SK-N-MC (cell line): ENCODE results near the gene SYNE1.

Experiments
- DNase-seq: peaks from one replicate; pipeline ENCODE4 v3.0.0-alpha.2; 2011; ENCODE audit warnings: low read depth, low spot score
- H3K27ac ChIP-seq: fragments of 200-600 bp; sonication (generic); 2 replicates; pipeline ENCODE4 v1.5.1; 2016; ENCODE audit warnings: mixed run types
- H3K36me3 ChIP-seq: fragments of 200-600 bp; sonication (generic); 2 replicates; pipeline ENCODE4 v1.6.1; 2017; ENCODE audit warnings: antibody characterized with exemption, low read length, mixed read lengths; ENCODE audit not compliant: insufficient read depth
- H3K4me3 ChIP-seq: fragments of 200-600 bp; sonication (generic); 2 replicates; pipeline ENCODE4 v1.5.1; 2016
- H3K9ac ChIP-seq: fragments of 200-600 bp; sonication (generic); 2 replicates; pipeline ENCODE4 v1.8.0; 2017; ENCODE audit warnings: mixed run types, mixed read lengths; ENCODE audit not compliant: insufficient read length
- H3K9me3 ChIP-seq: fragments of 200-600 bp; sonication (generic); 2 replicates; pipeline ENCODE4 v1.6.1; 2017; ENCODE audit warnings: low read depth, mild to moderate bottlenecking, antibody characterized with exemption, low read length, moderate library complexity, mixed read lengths
- EZH2 ChIP-seq: fragments of 200-600 bp; sonication (generic); IDR thresholded peaks from one replicate; pipeline ENCODE4 v1.6.1; 2017; ENCODE audit warnings: antibody characterized with exemption
- FOXP2 ChIP-seq: optimal IDR thresholded peaks from 2 replicates; pipeline ENCODE3; 2011; ENCODE audit warnings: mild to moderate bottlenecking, moderate library complexity; ENCODE audit not compliant: insufficient read depth; ENCODE audit errors: extremely low read length, control extremely low read depth
- POLR2AphosphoS5 ChIP-seq: IDR thresholded peaks from 2 replicates; pipeline ENCODE4 v1.6.1; 2012; ENCODE audit warnings: mild to moderate bottlenecking, low read depth, low read length, borderline replicate concordance

The SYNE1 gene

GRCh38 chr6:152301765-152302568 is 335.2 kb downstream of the SYNE1 start:
- Histone ChIP-seq H3K36me3 (no peaks in the 10 kb centered on the region), H3K4me3 (peak overlapping the region; percentile 81), H3K9me3 (no peaks in the 10 kb centered on the region), H3K27ac (no peak overlapping the region), H3K9ac (peak overlapping the region; percentile 19)
- peak; percentile 44 for TF ChIP-seq POLR2AphosphoS5
- no peak for TF ChIP-seq FOXP2
- peak; percentile 59 for DNase-seq

DNA sequence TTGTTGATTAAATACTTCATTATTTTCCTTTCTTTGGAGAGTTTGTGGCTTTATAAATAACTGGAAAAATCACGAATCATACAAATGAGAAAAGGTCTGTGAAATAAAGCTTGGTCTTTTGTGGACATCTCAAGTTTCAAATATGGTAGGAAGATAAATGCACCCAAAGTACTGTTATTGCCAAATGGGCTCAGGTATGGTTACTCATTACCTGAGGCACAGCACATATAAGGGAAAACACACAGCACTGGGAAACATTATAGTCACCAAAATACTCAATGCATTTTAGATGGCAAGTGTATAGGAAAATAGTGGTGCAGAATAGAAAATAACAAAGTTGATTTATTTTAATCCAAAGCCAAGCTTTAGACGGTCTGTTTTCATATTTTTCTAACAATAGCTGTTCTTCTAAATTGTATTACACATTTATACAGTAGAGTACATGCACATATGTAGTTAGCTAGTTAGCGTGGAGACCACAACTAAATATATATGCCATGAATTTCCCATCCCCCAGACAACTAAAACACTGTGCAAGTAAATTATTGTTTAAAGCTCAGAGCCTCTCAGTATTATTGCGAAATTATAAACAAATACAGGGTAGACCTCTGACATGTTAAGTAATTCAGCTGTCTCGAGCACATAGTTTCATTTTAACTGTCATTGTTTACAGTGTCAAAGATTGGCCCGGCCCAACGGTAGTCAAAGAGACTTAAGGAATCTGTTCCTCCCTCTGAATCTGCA is 336.0 kb downstream of the SYNE1 start:
- DNase-seq: no peak
- H3K36me3 ChIP-seq: no peaks in the 10 kb centered on the region
- H3K4me3 ChIP-seq: peak overlapping the region; percentile 81
- H3K27ac ChIP-seq: no peak overlapping the region
- no peak overlapping the region for H3K9ac ChIP-seq
- TF ChIP-seq POLR2AphosphoS5 (no peak), FOXP2 (no peak), EZH2 (no peak)
- H3K9me3 ChIP-seq: no peaks in the 10 kb centered on the region

- Histone ChIP-seq H3K9ac (no peak overlapping the region), H3K9me3 (no peaks in the 10 kb centered on the region), H3K36me3 (no peaks in the 10 kb centered on the region), H3K27ac (no peak overlapping the region), H3K4me3 (no peak overlapping the region)
- TF ChIP-seq EZH2: no peak
- no peak for TF ChIP-seq POLR2AphosphoS5
- no peak for TF ChIP-seq FOXP2
- no peak for DNase-seq
Measured at GRCh38 chr6:152300517-152300916, 336.6 kb downstream of the SYNE1 start.

GRCh38 chr6:152298848-152299735 is 338.1 kb downstream of the SYNE1 start:
- no peaks in the 10 kb centered on the region for H3K36me3 ChIP-seq
- no peak overlapping the region for H3K9ac ChIP-seq
- no peak for TF ChIP-seq POLR2AphosphoS5
- TF ChIP-seq EZH2: no peak
- no peak for TF ChIP-seq FOXP2
- no peaks in the 10 kb centered on the region for H3K9me3 ChIP-seq
- H3K27ac ChIP-seq: no peak overlapping the region
- H3K4me3 ChIP-seq: no peak overlapping the region
- DNase-seq: no peak

DNA sequence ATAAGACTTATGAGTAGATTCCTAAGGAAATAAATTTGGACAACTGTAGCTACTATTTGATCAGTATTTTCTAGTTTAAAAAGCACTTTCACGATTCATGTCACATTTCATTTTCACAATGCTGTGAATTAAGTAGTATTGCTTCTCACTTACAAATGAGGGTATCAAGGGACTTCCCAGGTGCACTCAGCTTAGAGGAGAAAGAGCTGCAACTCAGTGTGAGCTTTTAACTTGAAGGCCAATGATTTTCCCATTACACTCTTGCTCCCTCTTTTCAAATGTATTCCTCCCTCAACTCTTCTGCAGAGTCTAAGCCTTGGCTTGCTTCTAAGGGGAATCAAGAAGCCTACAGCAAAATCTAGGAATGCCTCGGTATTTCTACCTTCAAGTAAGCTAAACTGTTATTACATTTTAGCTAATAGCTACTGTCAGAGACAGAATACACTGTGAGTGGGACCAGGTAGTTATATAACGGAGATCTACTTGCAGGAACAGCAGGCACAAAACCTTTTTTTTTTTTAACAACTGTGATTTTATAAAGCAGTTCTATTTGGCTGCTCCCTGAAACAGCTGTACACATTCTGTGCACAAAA is 339.0 kb downstream of the SYNE1 start:
- no peaks in the 10 kb centered on the region for H3K9me3 ChIP-seq
- no peak overlapping the region for H3K4me3 ChIP-seq
- no peak overlapping the region for H3K9ac ChIP-seq
- peaks cover 8% of the 10 kb centered on the region; the same call in 1 of the 2 replicates for H3K36me3 ChIP-seq
- TF ChIP-seq POLR2AphosphoS5 (no peak), FOXP2 (no peak), EZH2 (no peak)
- DNase-seq: no peak
- H3K27ac ChIP-seq: no peak overlapping the region

- DNase-seq: no peak
- H3K9ac ChIP-seq: no peak overlapping the region
- H3K27ac ChIP-seq: no peak overlapping the region
- no peak for TF ChIP-seq FOXP2
- no peak for TF ChIP-seq POLR2AphosphoS5
- TF ChIP-seq EZH2: no peak
- H3K36me3 ChIP-seq: peaks cover 8% of the 10 kb centered on the region; the same call in 1 of the 2 replicates
- H3K9me3 ChIP-seq: no peaks in the 10 kb centered on the region
- no peak overlapping the region for H3K4me3 ChIP-seq
Measured at GRCh38 chr6:152296648-152297376, 340.4 kb downstream of the SYNE1 start.

GRCh38 chr6:152295920-152296319 is 341.2 kb downstream of the SYNE1 start:
- TF ChIP-seq EZH2 (no peak), FOXP2 (no peak), POLR2AphosphoS5 (no peak)
- Histone ChIP-seq H3K4me3 (no peak overlapping the region), H3K36me3 (peaks cover 8% of the 10 kb centered on the region; the same call in 1 of the 2 replicates), H3K9me3 (no peaks in the 10 kb centered on the region), H3K27ac (no peak overlapping the region), H3K9ac (no peak overlapping the region)
- DNase-seq: no peak
